ENCODE measurements around the gene FUT8.
"Not testable (repeated sequence)": the region's sequence is repeated elsewhere in the genome, so short reads cannot be mapped to it uniquely, and the experiment has no call there.

The FUT8 gene

DNA sequence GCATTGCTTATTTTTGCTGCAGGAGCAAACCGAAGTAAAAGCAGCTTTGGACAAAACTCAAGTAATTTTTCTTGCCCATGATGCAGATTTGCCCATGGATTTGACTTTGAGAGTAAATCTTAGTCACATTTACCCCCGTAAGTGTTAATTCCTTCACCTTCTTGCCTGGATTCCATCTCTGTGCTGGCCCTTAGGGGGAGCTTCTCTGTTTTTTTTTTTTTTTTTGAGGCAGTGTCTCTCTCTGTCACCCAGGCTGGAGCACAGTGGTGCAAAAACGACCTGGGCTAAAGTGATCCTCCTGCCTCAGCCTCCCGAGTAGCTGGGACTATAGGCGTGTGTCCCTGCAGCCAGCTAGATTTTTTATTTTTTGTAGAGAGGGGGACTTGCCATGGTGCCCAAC, 210.2 kb downstream of the FUT8 start:
- no peak for DNase-seq (ENCODE audit: low read depth)

DNA sequence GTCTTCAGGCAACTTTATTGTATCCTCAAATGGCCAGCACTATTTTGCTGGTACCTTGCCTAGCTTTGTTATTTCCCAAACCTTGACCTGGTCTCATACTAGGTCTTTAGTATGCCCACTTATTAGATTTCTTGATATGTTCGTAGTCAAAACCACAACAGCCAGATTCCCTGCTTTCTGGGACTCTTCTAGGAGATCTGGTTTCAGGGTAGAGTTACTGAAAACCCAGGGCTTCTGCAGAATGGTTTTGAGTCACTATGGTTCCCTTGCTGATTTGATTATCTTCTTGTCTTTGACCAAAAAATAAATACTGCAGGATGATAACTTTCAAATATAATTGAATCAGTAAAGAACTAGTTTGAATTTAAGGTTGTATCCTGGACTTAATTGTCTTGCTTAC, 211.2 kb downstream of the FUT8 start:
- DNase-seq (ENCODE audit: low read depth): no peak

DNA sequence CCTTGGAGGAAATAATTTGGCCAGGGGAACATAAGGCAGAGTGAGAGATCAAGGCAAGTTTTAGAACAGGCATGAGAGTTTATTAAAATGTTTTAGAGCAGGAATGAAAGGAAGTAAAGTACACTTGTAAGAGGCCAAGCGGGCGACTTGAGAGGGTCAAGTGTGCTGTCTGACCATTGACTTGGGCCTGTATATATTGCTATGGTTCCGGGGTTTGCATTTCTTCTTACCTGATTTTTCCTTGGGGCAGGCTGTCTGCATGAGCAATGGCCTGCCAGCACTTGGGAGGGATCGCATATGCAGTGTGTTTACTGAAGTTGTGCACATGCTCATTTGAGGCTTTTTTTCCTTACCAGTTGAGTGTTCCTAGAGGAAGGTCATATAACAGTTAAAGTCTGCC, 214.8 kb downstream of the FUT8 start:
- no peak for DNase-seq (ENCODE audit: low read depth)

GRCh38 chr14:65628664-65629063, 216.1 kb downstream of the FUT8 start:
- DNase-seq (ENCODE audit: low read depth): no peak

DNA sequence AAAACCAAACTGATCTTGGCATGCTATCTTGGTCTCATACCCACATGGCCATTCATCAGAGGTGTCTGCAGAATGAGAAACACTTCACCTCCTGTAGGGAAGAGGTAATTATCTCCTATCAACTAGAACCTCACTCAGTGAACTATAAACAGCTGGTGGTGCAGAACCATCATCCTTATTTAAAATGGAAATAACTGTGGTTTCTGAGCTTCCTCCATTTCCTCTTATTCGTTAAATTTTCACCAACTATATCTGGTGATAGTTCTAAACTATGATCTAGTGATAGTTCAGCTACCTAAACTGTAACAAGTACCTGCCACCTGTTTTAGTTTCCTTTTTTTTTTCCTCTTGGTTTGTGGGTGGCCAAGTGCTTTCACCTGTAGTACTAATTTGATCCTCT, 218.5 kb downstream of the FUT8 start:
- no peak for DNase-seq (ENCODE audit: low read depth)

DNA sequence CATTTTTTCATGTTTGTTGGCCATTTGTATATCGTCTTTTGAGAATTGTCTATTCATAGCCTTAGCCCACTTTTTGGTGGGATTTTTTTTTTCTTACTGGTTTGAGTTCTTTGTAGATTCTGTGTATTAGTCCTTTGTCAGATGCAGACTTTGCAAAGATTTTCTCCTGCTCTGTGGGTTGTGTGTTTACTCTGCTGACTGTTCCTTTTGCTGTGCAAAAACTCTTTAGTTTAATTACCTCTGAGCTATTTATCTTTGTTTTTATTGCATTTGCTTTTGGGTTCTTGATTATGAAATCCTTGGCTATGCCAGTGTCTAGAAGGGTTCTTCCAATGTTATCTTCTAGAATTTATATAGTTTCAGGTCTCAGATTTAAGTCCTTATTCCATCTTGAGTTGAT, 220.0 kb downstream of the FUT8 start:
- DNase-seq (ENCODE audit: low read depth): no peak

- DNase-seq (ENCODE audit: low read depth): not testable (repeated sequence)
These were observed 221.1 kb downstream of the FUT8 start for GRCh38 chr14:65633666-65634065.

- peak; percentile 40 for DNase-seq (ENCODE audit: low read depth)
These were observed 225.2 kb downstream of the FUT8 start for GRCh38 chr14:65637780-65638179.

DNA sequence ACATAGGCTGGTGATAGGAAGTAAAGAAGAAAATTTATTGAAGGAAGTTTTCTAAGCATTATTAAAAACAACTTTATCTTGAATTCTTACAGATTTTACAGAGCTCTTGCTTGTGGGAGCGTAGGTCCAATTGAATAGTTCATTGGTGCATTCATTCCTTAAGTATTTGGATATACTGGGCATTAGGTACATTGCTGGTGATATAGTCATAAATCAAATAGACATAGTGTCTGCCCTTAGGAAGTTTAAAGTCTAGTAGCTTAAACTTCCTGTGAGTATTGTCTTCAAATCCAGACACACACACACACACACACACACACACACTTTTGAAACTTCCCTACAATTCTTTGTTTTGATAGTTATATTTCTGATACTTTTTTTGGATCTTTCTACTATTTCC, 226.7 kb downstream of the FUT8 start:
- DNase-seq (ENCODE audit: low read depth): no peak

- DNase-seq (ENCODE audit: low read depth): no peak
These were observed 238.3 kb downstream of the FUT8 start for GRCh38 chr14:65650826-65651225.

GRCh38 chr14:65656554-65656953, 244.0 kb downstream of the FUT8 start:
- no peak for DNase-seq (ENCODE audit: low read depth)

DNA sequence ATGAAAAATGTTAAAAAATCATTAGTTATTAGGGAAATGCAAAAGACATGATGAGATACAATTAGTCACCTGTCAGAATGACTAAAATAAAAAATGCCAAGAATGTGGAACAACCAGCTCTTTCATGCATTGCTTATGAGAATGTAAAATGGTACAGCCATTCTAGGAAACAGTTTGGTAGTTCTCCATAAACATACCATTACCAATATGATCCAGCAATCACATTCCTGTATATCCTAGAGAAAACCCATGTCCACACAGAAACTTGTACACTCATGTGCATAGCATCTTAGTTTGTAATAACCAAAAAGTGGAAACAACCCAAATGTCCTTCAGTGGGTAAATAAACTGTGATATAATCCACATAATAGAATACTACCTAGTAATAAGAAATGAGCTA, 245.7 kb downstream of the FUT8 start:
- DNase-seq (ENCODE audit: low read depth): no peak

GRCh38 chr14:65661865-65662264, 249.3 kb downstream of the FUT8 start:
- no peak for DNase-seq (ENCODE audit: low read depth)

- DNase-seq (ENCODE audit: low read depth): no peak
These were observed 251.9 kb downstream of the FUT8 start for GRCh38 chr14:65664436-65664835.

DNA sequence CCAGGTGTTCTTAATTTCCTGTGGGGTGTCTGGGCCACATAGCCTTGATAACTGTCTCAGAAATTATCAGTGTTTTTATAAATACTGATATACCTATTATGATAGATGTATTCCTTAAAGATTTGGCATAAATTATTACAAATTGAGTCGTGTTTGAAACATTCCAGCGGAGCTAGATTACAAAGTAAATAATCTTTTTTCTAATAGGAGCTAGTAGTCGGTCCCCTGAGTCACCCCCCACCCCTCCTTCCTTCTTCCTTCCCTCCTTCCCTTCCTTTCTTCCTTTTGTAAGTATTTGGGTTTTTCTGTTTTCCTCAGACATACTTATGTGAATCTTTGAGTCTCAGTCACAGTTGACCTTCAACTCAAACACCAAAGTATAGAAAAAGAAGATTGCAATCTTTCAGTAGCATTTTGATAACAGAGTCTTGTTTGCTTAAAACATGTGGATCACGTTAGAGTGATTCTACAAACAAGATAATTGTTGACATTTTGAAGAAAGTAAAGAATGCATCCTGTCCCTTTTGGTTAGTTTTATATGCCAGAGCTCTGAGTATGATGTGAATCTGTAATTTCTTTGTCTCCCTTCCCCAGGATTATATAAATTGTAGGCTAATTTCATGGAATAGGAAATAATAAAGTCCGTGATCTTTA, 264.0 kb downstream of the FUT8 start:
- no peak for DNase-seq (ENCODE audit: low read depth)

GRCh38 chr14:65685572-65685971, 273.0 kb downstream of the FUT8 start:
- DNase-seq (ENCODE audit: low read depth): no peak

DNA sequence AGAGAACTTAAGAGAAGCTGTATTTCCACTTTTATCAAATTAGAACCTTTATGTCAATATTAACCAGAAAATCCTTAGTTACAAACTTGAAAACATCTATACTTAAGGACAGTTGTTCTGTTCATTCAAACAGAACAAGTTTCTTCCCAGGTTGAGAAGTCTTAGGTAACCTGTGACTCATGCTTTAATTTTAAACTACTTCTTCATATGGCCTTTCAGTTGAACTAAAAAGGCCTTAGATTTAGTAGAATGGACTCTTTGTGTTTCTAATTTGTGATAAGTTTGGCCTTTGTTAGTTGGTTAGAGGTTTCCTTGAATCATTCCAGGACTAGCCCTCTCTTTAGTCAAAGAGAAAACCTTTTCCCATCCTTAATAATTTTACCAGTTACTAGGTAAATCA, 274.2 kb downstream of the FUT8 start:
- DNase-seq (ENCODE audit: low read depth): no peak

GRCh38 chr14:65689070-65689469, 276.5 kb downstream of the FUT8 start:
- DNase-seq (ENCODE audit: low read depth): no peak

- DNase-seq (ENCODE audit: low read depth): not testable (repeated sequence)
These were observed 280.0 kb downstream of the FUT8 start for GRCh38 chr14:65692566-65692965.

DNA sequence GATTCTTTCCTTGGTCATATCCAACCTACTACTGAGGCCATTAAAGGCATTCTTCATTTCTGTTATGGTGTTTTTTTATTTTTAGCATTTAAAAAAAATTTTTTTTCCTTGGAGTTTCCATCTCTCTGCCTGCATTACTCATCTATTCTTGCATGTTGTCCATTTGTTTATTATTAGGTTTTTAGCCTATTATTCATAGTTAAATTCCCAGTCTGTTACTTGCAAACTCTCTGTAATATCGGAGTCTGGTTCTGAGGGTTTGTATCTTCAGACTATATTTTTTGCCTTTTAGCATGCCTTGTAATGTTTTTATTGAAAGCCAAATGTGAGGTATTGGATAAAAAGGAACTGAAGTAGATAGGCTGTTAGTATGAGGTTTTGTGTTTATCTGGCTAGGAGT, 284.3 kb downstream of the FUT8 start:
- no peak for DNase-seq (ENCODE audit: low read depth)

- DNase-seq (ENCODE audit: low read depth): no peak
These were observed 291.0 kb downstream of the FUT8 start for GRCh38 chr14:65703521-65703920.

GRCh38 chr14:65703996-65704395, 291.5 kb downstream of the FUT8 start:
- no peak for DNase-seq (ENCODE audit: low read depth)

DNA sequence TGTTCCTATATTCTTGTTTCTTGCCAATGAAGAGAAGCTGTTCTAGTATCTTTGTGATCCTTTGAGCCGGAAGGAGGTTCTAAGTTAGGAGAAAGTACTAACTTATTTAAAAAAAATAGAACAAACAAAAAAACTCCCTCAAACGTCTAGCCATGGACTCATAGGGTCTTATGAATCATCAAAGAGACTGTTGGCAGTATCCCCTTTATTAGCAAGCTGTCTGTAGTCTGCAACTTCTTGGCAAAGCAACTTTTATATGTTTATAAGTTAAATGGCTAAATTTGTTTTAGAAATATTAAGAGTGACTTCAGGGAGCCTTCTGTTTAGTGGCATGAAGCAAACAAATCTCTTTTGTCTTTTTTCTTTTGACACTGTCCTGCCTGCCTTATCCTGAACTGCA, 291.9 kb downstream of the FUT8 start:
- DNase-seq (ENCODE audit: low read depth): no peak

GRCh38 chr14:65704850-65705249, 292.3 kb downstream of the FUT8 start:
- DNase-seq (ENCODE audit: low read depth): no peak

GRCh38 chr14:65709576-65709975, 297.0 kb downstream of the FUT8 start:
- no peak for DNase-seq (ENCODE audit: low read depth)
